ENCODE data around the gene PDCD11.

Gene PDCD11

GRCh38 chr10:103451831-103452505 lies 55.5 kb downstream of the PDCD11 start, which contains the start of gene CALHM2:
CALHM2 (minus strand) TSS chr10:103452370; CDS start chr10:103449941, 2,429 bp downstream.
- FAIRE-seq, result no peak

- FAIRE-seq, result no peak
These were observed 56.2 kb downstream of the PDCD11 start for GRCh38 chr10:103452506-103453230.

GRCh38 chr10:103454026-103454425 lies 57.6 kb downstream of the PDCD11 start:
- FAIRE-seq, result no peak

GRCh38 chr10:103455235-103455634 lies 58.8 kb downstream of the PDCD11 start:
- FAIRE-seq, result no peak

- no peak for FAIRE-seq
These were observed 59.7 kb downstream of the PDCD11 start for GRCh38 chr10:103456074-103456660.

GRCh38 chr10:103457176-103457712 lies 60.8 kb downstream of the PDCD11 start:
- FAIRE-seq, result no peak

GRCh38 chr10:103457896-103458583 lies 61.6 kb downstream of the PDCD11 start:
- no peak for FAIRE-seq

- FAIRE-seq, result no peak
These were observed 62.3 kb downstream of the PDCD11 start, which contains the start of gene CALHM1 for GRCh38 chr10:103458720-103459119. CALHM1 (minus strand) TSS chr10:103458900; CDS start chr10:103458751, 149 bp downstream.

- no peak for FAIRE-seq
These were observed 63.2 kb downstream of the PDCD11 start for GRCh38 chr10:103459615-103460014.

- no peak for FAIRE-seq
These were observed 67.1 kb downstream of the PDCD11 start for GRCh38 chr10:103463499-103463898.

GRCh38 chr10:103465411-103466179 lies 69.2 kb downstream of the PDCD11 start:
- FAIRE-seq, result no peak

GRCh38 chr10:103466734-103467133 lies 70.3 kb downstream of the PDCD11 start:
- no peak for FAIRE-seq

- FAIRE-seq, result no peak
These were observed 71.0 kb downstream of the PDCD11 start for GRCh38 chr10:103467406-103467805.

- no peak for FAIRE-seq
These were observed 72.8 kb downstream of the PDCD11 start for GRCh38 chr10:103469201-103469600.

GRCh38 chr10:103470761-103471653 lies 74.6 kb downstream of the PDCD11 start:
- FAIRE-seq, result no peak

GRCh38 chr10:103472005-103472404 lies 75.6 kb downstream of the PDCD11 start:
- FAIRE-seq, result no peak

- no peak for FAIRE-seq
These were observed 76.8 kb downstream of the PDCD11 start for GRCh38 chr10:103473261-103473671.

GRCh38 chr10:103474077-103474476 lies 77.7 kb downstream of the PDCD11 start:
- FAIRE-seq, result no peak

- FAIRE-seq, result no peak
These were observed 79.0 kb downstream of the PDCD11 start for GRCh38 chr10:103475437-103475836.

GRCh38 chr10:103476046-103476768 lies 79.8 kb downstream of the PDCD11 start:
- FAIRE-seq, result no peak
